Measurements from ENCODE around the gene CNOT1. TPM values are rescaled to one million over a fixed set of nuclear protein-coding genes. Genes with fewer than 3 reads are reported as not detected.

Gene CNOT1
- polyA plus RNA-seq, 1 experiment = 133 TPM

GRCh38 chr16:58472827-58473226 is 156.8 kb downstream of the CNOT1 start:
- ChIA-PET POLR2A (no interaction called here), CTCF (interaction anchor here (1.2 to 1.8 kb wide), 2 partner anchors 8 to 15 kb away, joined by 3 to 8 read pairs; no protein-coding TSS in a partner anchor)
- H3K4me3 ChIP-seq (ENCODE audit: low read depth, low read length) = no peak overlapping the region
- DNase-seq (ENCODE audit: low read depth) = no peak
- H3K27me3 ChIP-seq (ENCODE audit: control insufficient read depth, insufficient read depth, low read length) = peaks cover 10% of the 10 kb centered on the region
- H3K36me3 ChIP-seq (ENCODE audit: control insufficient read depth, insufficient read depth, low read length) = no peaks in the 10 kb centered on the region
- no peak for TF ChIP-seq CTCF (IDR thresholded peaks at IDR 0.05; ENCODE audit: insufficient read depth, low read depth, low read length)

- DNase-seq (ENCODE audit: low read depth) = no peak
- ChIA-PET POLR2A (no interaction called here), CTCF (interaction anchor here (1.3 kb wide), 1 partner anchor 190 kb away, joined by 3 read pairs; no protein-coding TSS in a partner anchor)
- Histone ChIP-seq H3K27me3 (ENCODE audit: control insufficient read depth, insufficient read depth, low read length) (peaks cover 11% of the 10 kb centered on the region), H3K36me3 (ENCODE audit: control insufficient read depth, insufficient read depth, low read length) (no peaks in the 10 kb centered on the region), H3K4me3 (ENCODE audit: low read depth, low read length) (no peak overlapping the region)
- TF ChIP-seq CTCF (IDR thresholded peaks at IDR 0.05; ENCODE audit: insufficient read depth, low read depth, low read length) = no peak
Observed at GRCh38 chr16:58472266-58472665, 157.4 kb downstream of the CNOT1 start.

GRCh38 chr16:58471209-58471975 is 158.2 kb downstream of the CNOT1 start:
- POLR2A ChIA-PET = no interaction called here
- TF ChIP-seq CTCF (IDR thresholded peaks at IDR 0.05; ENCODE audit: insufficient read depth, low read depth, low read length) = no peak
- DNase-seq (ENCODE audit: low read depth) = no peak
- Histone ChIP-seq H3K4me3 (ENCODE audit: low read depth, low read length) (no peak overlapping the region), H3K27me3 (ENCODE audit: control insufficient read depth, insufficient read depth, low read length) (peaks cover 16% of the 10 kb centered on the region), H3K36me3 (ENCODE audit: control insufficient read depth, insufficient read depth, low read length) (no peaks in the 10 kb centered on the region)
- CTCF ChIA-PET = interaction anchor here (0.7 to 1.3 kb wide), 5 partner anchors 9 to 191 kb away, joined by 3 to 4 read pairs (median 3); no protein-coding TSS in a partner anchor

Small RNA genes within 50 kb of the gene (small RNA-seq; reads per million reads assigned to genes)
- gene RNU6-103P (ENCODE audit: insufficient read length, low read depth, low replicate concordance) (not detected), gene SNORA46 (ENCODE audit: insufficient read length, low read depth, low replicate concordance) (85.3 reads per million, percentile 91 among the genes with 10 or more reads in this experiment), gene SNORA50A (ENCODE audit: insufficient read length, low read depth, low replicate concordance) (not detected)

Other genes with a start within 250 kb of the CNOT1 start
- 4.6 and 5.5 TPM in 2 replicates for gene GINS3, start 237.4 kb downstream of the CNOT1 start, polyA plus RNA-seq (2011; rRNA removed)
- 11.6 and 20.7 TPM in 2 replicates for gene NDRG4, start 129.7 kb downstream of the CNOT1 start, polyA plus RNA-seq (2011; rRNA removed)
- gene SETD6, start 114.3 kb downstream of the CNOT1 start, polyA plus RNA-seq (2011; rRNA removed) = 7.4 and 8.2 TPM in 2 replicates
- gene SLC38A7, start 54.9 kb upstream of the CNOT1 start, polyA plus RNA-seq (2011; rRNA removed) = 16.6 and 24.1 TPM in 2 replicates
- 65.2 and 72.8 TPM in 2 replicates for gene GOT2, start 104.5 kb upstream of the CNOT1 start, polyA plus RNA-seq (2011; rRNA removed)